Mesendoderm (in vitro differentiated cells): ENCODE data around the gene C10orf105.

Source experiments
- DNase-seq: peaks from one replicate; pipeline ENCODE4 v3.0.0; 2013
- H2AK5ac ChIP-seq: 2 replicates; pipeline ENCODE4 v1.6.1; 2013; ENCODE audit warnings: low read length, inconsistent platforms
- H2BK120ac ChIP-seq: 2 replicates; pipeline ENCODE4 v1.6.1; 2013; ENCODE audit warnings: low read depth, mild to moderate bottlenecking, low read length, moderate library complexity, mixed read lengths
- H2BK15ac ChIP-seq: replicated peaks from 2 replicates; pipeline ENCODE4 v1.6.1; 2013; ENCODE audit warnings: low read depth, mild to moderate bottlenecking, moderate library complexity
- H2BK5ac ChIP-seq: 2 replicates; pipeline ENCODE4 v1.6.1; 2013; ENCODE audit warnings: low read length, inconsistent platforms
- H3K18ac ChIP-seq: 2 replicates; pipeline ENCODE4 v1.6.1; 2013; ENCODE audit warnings: mild to moderate bottlenecking, low read length, mixed read lengths
- H3K23ac ChIP-seq: one replicate; pipeline ENCODE4 v1.6.1; 2013; ENCODE audit warnings: low read length
- H3K27ac ChIP-seq: 2 replicates; pipeline ENCODE4 v1.5.1; 2013; ENCODE audit warnings: low read depth, mild to moderate bottlenecking, inconsistent platforms, low read length, moderate library complexity
- H3K27me3 ChIP-seq: 2 replicates; pipeline ENCODE4 v1.6.1; 2013; ENCODE audit warnings: low read length, control low read depth, mild to moderate bottlenecking, inconsistent platforms; ENCODE audit not compliant: insufficient read depth, poor library complexity
- H3K36me3 ChIP-seq: 2 replicates; pipeline ENCODE4 v1.6.1; 2013; ENCODE audit warnings: low read length, inconsistent platforms; ENCODE audit not compliant: control insufficient read depth, insufficient read depth
- H3K4ac ChIP-seq: one replicate; pipeline ENCODE4 v1.6.1; 2013; ENCODE audit warnings: low read depth, mild to moderate bottlenecking, low read length, moderate library complexity
- H3K4me1 ChIP-seq: 2 replicates; pipeline ENCODE4 v1.6.1; 2013; ENCODE audit warnings: low read depth, low read length, inconsistent platforms; ENCODE audit not compliant: control insufficient read depth
- H3K4me2 ChIP-seq: 2 replicates; pipeline ENCODE4 v1.6.1; 2013; ENCODE audit warnings: low read length
- H3K4me3 ChIP-seq: 2 replicates; pipeline ENCODE4 v1.5.1; 2013; ENCODE audit warnings: mild to moderate bottlenecking, low read length
- H3K56ac ChIP-seq: one replicate; pipeline ENCODE4 v1.6.1; 2013; ENCODE audit warnings: low read length
- H3K79me1 ChIP-seq: 2 replicates; pipeline ENCODE4 v1.6.1; 2013; ENCODE audit warnings: low read length, inconsistent platforms
- H3K79me2 ChIP-seq: 2 replicates; pipeline ENCODE4 v1.6.1; 2013; ENCODE audit warnings: mild to moderate bottlenecking, low read length; ENCODE audit not compliant: control insufficient read depth, insufficient read depth
- H3K9ac ChIP-seq: 2 replicates; pipeline ENCODE4 v1.6.1; 2013; ENCODE audit warnings: low read length, inconsistent platforms
- H4K5ac ChIP-seq: one replicate; pipeline ENCODE4 v1.6.1; 2013; ENCODE audit warnings: low read length
- H4K8ac ChIP-seq: one replicate; pipeline ENCODE4 v1.6.1; 2013; ENCODE audit warnings: low read depth, mild to moderate bottlenecking, control low read depth, low read length, moderate library complexity
- WGBS: extraction: QIAGEN DNeasy Blood & Tissue Kit; methylation state at CpG from one replicate; pipeline ENCODE4 v1.1.7; 2013; ENCODE audit warnings: low lambda C conversion rate, missing lambda C conversion rate; ENCODE audit not compliant: insufficient coverage; ENCODE audit errors: extremely low coverage; 5-methylcytosine and 5-hydroxymethylcytosine counted together

The C10orf105 gene

DNA sequence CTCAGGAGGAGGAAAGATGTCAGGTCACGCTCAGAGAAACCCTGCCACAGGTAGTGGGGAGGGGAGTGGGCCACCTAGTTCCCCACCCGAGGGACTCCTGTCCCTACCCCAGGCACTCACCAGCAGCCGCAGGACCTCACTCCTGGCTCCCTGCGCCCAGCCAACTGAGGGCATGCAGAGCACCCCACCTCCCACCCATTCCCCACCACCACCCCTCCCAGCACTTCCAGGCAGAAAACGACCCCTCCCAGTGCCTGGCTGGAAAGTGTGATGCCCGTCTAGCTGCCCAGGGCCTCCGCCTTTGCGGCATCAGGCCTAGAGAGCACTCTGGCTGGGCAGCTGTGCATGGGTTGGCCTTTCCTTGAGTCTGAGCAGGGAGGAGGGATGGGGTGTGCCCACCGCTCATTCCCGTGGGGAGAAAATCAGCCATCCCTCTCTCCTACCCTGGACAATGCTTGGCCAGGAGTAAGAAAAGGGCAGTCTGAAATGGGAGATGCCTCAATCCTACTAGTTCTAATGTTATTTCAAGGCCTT lies 1.3 kb downstream of the C10orf105 start:
- Histone ChIP-seq H3K27ac (no peak overlapping the region), H3K18ac (no peak overlapping the region), H3K9ac (no peak overlapping the region), H3K4ac (no peak overlapping the region), H3K79me1 (no peaks in the 10 kb centered on the region), H4K8ac (no peak overlapping the region), H4K5ac (no peak overlapping the region), H2BK5ac (no peak overlapping the region), H2AK5ac (no peak overlapping the region), H2BK120ac (no peak overlapping the region), H3K4me2 (no peak overlapping the region), H3K56ac (no peak overlapping the region), H3K79me2 (no peaks in the 10 kb centered on the region), H3K23ac (no peak overlapping the region), H2BK15ac (no peak overlapping the region), H3K27me3 (no peaks in the 10 kb centered on the region), H3K4me1 (peaks cover 5% of the 10 kb centered on the region), H3K36me3 (no peaks in the 10 kb centered on the region), H3K4me3 (no peak overlapping the region)
- WGBS: no CpG with 5 or more reads among the region's 10 CpGs
- DNase-seq: no peak

DNA sequence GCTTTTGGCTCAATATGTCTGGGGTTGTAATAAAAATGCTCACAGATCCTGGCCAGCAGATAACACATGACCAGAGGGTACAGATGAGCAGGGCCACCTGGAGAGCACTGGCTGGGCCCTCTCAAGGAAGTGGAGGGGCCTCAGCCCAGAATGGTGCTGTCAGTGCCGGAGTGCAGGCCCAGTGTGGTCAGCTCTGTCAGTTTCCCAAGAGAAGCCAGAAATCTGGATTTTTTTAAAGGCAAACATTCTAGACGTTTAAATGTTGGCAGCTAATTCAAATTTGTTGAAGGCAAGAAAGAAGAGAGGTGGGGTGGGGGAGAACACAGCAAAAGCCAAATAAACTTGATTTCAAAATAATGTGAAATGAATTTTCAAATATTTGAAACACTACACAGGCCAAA lies 2.0 kb downstream of the C10orf105 start:
- H3K4me3 ChIP-seq: no peak overlapping the region
- H3K79me2 ChIP-seq: no peaks in the 10 kb centered on the region
- H3K79me1 ChIP-seq: no peaks in the 10 kb centered on the region
- no peak overlapping the region for H4K8ac ChIP-seq
- H3K36me3 ChIP-seq: no peaks in the 10 kb centered on the region
- no peak overlapping the region for H3K27ac ChIP-seq
- H3K23ac ChIP-seq: no peak overlapping the region
- H3K9ac ChIP-seq: no peak overlapping the region
- no peaks in the 10 kb centered on the region for H3K27me3 ChIP-seq
- no peak overlapping the region for H2BK120ac ChIP-seq
- WGBS: no CpG with 5 or more reads among the region's 2 CpGs
- H3K56ac ChIP-seq: no peak overlapping the region
- H2BK15ac ChIP-seq: no peak overlapping the region
- H2AK5ac ChIP-seq: no peak overlapping the region
- H3K4me2 ChIP-seq: no peak overlapping the region
- H4K5ac ChIP-seq: no peak overlapping the region
- H3K18ac ChIP-seq: no peak overlapping the region
- H2BK5ac ChIP-seq: no peak overlapping the region
- no peak for DNase-seq
- peaks cover 5% of the 10 kb centered on the region for H3K4me1 ChIP-seq
- no peak overlapping the region for H3K4ac ChIP-seq

DNA sequence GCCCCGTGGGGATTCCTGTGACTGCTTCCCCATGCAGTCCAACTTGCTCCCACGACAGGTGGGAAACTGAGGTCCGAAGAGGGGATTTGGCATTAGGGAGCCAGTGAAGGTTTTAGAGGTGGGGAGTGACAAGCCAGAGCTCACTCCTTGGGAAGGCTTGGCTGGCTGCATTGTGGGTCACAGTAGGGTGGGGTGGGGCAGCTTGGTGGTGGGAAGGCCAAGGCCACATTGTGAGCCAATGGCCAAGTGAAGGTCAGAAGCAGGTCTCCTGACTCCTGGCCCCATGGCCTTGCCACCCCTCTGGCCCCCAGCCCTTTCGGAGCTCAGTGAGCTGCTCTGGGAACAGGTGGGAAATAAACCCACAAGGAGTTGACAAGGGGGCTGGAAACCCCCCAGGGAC lies 2.5 kb downstream of the C10orf105 start:
- no CpG with 5 or more reads among the region's 4 CpGs for WGBS
- H3K23ac ChIP-seq: no peak overlapping the region

DNA sequence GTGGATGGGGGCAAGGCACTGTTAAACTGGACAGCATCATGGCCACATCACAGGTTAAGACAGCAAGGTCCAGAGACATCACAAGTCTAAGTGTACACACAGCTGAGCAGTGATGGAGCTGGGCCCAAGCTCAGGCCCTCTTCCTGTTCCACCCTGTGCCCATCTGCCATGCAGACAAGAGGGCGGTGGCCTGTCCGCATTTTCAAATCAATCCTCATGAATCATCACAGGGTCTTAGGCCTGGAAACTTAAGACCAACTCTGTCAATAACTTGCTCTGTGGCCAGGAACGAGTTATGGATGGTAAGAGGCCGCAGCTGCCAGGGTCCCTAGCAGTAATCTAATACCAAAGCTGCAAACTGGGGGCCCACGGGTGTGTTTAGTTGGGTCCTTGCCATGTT lies 3.2 kb downstream of the C10orf105 start:
- H3K4ac ChIP-seq: no peak overlapping the region
- H3K27ac ChIP-seq: no peak overlapping the region
- no peak overlapping the region for H3K23ac ChIP-seq
- no peak overlapping the region for H2BK120ac ChIP-seq
- H2AK5ac ChIP-seq: no peak overlapping the region
- H2BK5ac ChIP-seq: no peak overlapping the region
- no peak overlapping the region for H4K8ac ChIP-seq
- H3K79me1 ChIP-seq: no peaks in the 10 kb centered on the region
- no peak overlapping the region for H2BK15ac ChIP-seq
- DNase-seq: no peak
- H3K4me3 ChIP-seq: no peak overlapping the region
- WGBS: no CpG with 5 or more reads among the region's 5 CpGs
- H3K9ac ChIP-seq: no peak overlapping the region
- H3K4me1 ChIP-seq: peaks cover 5% of the 10 kb centered on the region
- no peaks in the 10 kb centered on the region for H3K36me3 ChIP-seq
- H3K18ac ChIP-seq: no peak overlapping the region
- no peaks in the 10 kb centered on the region for H3K27me3 ChIP-seq
- no peak overlapping the region for H4K5ac ChIP-seq
- no peaks in the 10 kb centered on the region for H3K79me2 ChIP-seq
- H3K56ac ChIP-seq: no peak overlapping the region
- no peak overlapping the region for H3K4me2 ChIP-seq

More for the DNA sequence above, 2.5 kb downstream of the C10orf105 start:
- H2BK5ac ChIP-seq: no peak overlapping the region
- H2BK120ac ChIP-seq: no peak overlapping the region
- no peak overlapping the region for H2AK5ac ChIP-seq
- DNase-seq: no peak
- H3K9ac ChIP-seq: no peak overlapping the region
- no peak overlapping the region for H3K27ac ChIP-seq
- H3K4me1 ChIP-seq: peaks cover 5% of the 10 kb centered on the region
- no peak overlapping the region for H4K5ac ChIP-seq
- no peaks in the 10 kb centered on the region for H3K79me2 ChIP-seq
- H3K79me1 ChIP-seq: no peaks in the 10 kb centered on the region
- H4K8ac ChIP-seq: no peak overlapping the region
- H3K18ac ChIP-seq: no peak overlapping the region
- no peaks in the 10 kb centered on the region for H3K36me3 ChIP-seq
- H3K4ac ChIP-seq: no peak overlapping the region
- no peak overlapping the region for H2BK15ac ChIP-seq
- no peak overlapping the region for H3K4me2 ChIP-seq
- no peaks in the 10 kb centered on the region for H3K27me3 ChIP-seq
- H3K4me3 ChIP-seq: no peak overlapping the region
- no peak overlapping the region for H3K56ac ChIP-seq

DNA sequence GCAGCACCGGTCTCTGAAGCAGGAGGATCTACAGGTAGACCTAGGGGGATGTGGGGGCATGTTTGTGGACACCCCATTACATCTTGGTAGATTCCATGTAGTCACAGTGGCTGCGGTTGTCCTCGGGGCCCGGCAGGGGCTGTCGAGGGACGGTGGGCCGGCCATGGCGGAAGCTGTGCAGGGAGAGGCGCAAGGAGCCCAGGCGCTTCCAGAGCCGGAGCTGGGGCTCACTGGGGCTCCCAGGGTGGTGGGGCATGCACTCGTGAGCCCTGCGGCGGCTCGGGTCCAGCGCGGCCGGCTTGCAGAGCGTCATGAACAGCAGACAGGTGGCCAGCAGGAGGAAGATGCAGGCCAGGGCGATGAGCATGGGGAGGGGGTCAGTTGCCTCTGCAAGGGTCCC lies 3.7 kb downstream of the C10orf105 start:
- no peak overlapping the region for H3K4me2 ChIP-seq
- H3K4ac ChIP-seq: no peak overlapping the region
- no peaks in the 10 kb centered on the region for H3K27me3 ChIP-seq
- peaks cover 5% of the 10 kb centered on the region for H3K4me1 ChIP-seq
- no peak overlapping the region for H4K8ac ChIP-seq
- no peak overlapping the region for H2AK5ac ChIP-seq
- no peaks in the 10 kb centered on the region for H3K36me3 ChIP-seq
- H3K9ac ChIP-seq: no peak overlapping the region
- no peak overlapping the region for H3K56ac ChIP-seq
- H3K18ac ChIP-seq: no peak overlapping the region
- no peak overlapping the region for H2BK5ac ChIP-seq
- H3K79me1 ChIP-seq: no peaks in the 10 kb centered on the region
- H2BK15ac ChIP-seq: no peak overlapping the region
- no peak for DNase-seq
- H2BK120ac ChIP-seq: no peak overlapping the region
- no peak overlapping the region for H3K4me3 ChIP-seq
- no peaks in the 10 kb centered on the region for H3K79me2 ChIP-seq
- H3K27ac ChIP-seq: no peak overlapping the region
- no peak overlapping the region for H3K23ac ChIP-seq
- no CpG with 5 or more reads among the region's 20 CpGs for WGBS
- no peak overlapping the region for H4K5ac ChIP-seq

DNA sequence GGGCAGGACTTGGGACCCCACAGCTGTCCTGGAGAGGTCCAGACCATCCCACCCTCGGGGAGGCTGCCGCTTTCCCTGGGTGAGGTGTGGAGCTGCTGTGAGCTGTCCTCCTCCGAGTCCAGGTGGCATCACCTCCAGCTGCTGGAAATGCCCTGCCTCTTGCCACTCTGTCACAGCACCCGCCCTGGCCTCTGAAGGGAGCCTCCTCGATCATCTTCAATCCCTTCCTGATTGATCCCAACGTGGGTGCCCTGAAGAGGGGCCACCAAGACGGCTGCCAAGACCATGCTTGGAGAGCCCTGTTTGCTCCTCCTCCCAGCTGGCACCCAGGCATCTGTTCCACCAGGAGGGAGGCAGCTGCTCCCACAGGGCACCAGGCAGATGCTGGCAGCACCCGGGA lies 4.6 kb downstream of the C10orf105 start:
- no peak overlapping the region for H2AK5ac ChIP-seq
- no peak overlapping the region for H3K18ac ChIP-seq
- peaks cover 5% of the 10 kb centered on the region for H3K4me1 ChIP-seq
- no peak overlapping the region for H3K27ac ChIP-seq
- no peak overlapping the region for H2BK15ac ChIP-seq
- H3K56ac ChIP-seq: no peak overlapping the region
- H3K9ac ChIP-seq: no peak overlapping the region
- no peak overlapping the region for H4K8ac ChIP-seq
- H3K4me2 ChIP-seq: no peak overlapping the region
- DNase-seq: no peak
- H3K79me1 ChIP-seq: no peaks in the 10 kb centered on the region
- no peak overlapping the region for H3K4me3 ChIP-seq
- no peak overlapping the region for H3K4ac ChIP-seq
- no peak overlapping the region for H4K5ac ChIP-seq
- H3K23ac ChIP-seq: no peak overlapping the region
- no peak overlapping the region for H2BK5ac ChIP-seq
- no CpG with 5 or more reads among the region's 8 CpGs for WGBS
- H3K36me3 ChIP-seq: no peaks in the 10 kb centered on the region
- H2BK120ac ChIP-seq: no peak overlapping the region
- H3K79me2 ChIP-seq: no peaks in the 10 kb centered on the region
- H3K27me3 ChIP-seq: no peaks in the 10 kb centered on the region
